K562 (cell line): Measurements from ENCODE around the gene DEDD2. TPM values are rescaled to one million over a fixed set of nuclear protein-coding genes. Genes with fewer than 3 reads are reported as not detected.

Source experiments
- ADNP ChIP-seq: fragments of 200-800 bp; sonication (Bioruptor generic); IDR thresholded peaks from 2 replicates; pipeline ENCODE4 v1.6.1; 2016; ENCODE audit warnings: missing genetic modification characterization, missing compliant biosample characterization
- BCOR ChIP-seq: fragments of 450-650 bp; IDR thresholded peaks from 2 replicates; pipeline ENCODE4 v1.6.1; 2016
- CC2D1A ChIP-seq: fragments of 450-650 bp; IDR thresholded peaks from 2 replicates; pipeline ENCODE4 v1.6.1; 2017; ENCODE audit warnings: mild to moderate bottlenecking
- ETS1 ChIP-seq: conservative IDR thresholded peaks from 2 replicates; pipeline ENCODE4 v1.6.1; 2011; ENCODE audit warnings: low read depth, mild to moderate bottlenecking, low read length; ENCODE audit not compliant: control insufficient read depth
- EWSR1 ChIP-seq: fragments of 450-650 bp; IDR thresholded peaks from 2 replicates; pipeline ENCODE4 v1.6.1; 2018; ENCODE audit warnings: borderline replicate concordance, mild to moderate bottlenecking, low read depth, moderate library complexity; ENCODE audit not compliant: partially characterized antibody
- LARP7 ChIP-seq: fragments of 450-650 bp; IDR thresholded peaks from 2 replicates; pipeline ENCODE4 v1.6.1; 2016
- MITF ChIP-seq: IDR thresholded peaks from 2 replicates; pipeline ENCODE4 v1.6.1; 2014; ENCODE audit warnings: antibody characterized with exemption
- NR3C1 ChIP-seq: sonication (generic); formaldehyde crosslinking; IDR thresholded peaks from 2 replicates; pipeline ENCODE4 v1.8.1; 2022; ENCODE audit warnings: missing genetic modification reagents
- SIN3B ChIP-seq: fragments of 450-650 bp; IDR thresholded peaks from 2 replicates; pipeline ENCODE4 v1.6.1; 2017; ENCODE audit warnings: low read depth, mild to moderate bottlenecking, moderate library complexity
- YY1 ChIP-seq, 3 experiments: IDR thresholded peaks; 2 replicates each; pipeline ENCODE4 v1.6.1; 2011; ENCODE audit warnings: low read length in 2 of 3, mild to moderate bottlenecking in 2 of 3, moderate library complexity in 2 of 3, borderline replicate concordance in 1 of 3, control low read depth in 1 of 3, low read depth in 1 of 3; ENCODE audit not compliant: insufficient read depth in 3 of 3, insufficient replicate concordance in 2 of 3, control insufficient read depth in 1 of 3, insufficient read length in 1 of 3; ENCODE audit errors: extremely low read depth in 1 of 3
- ZBTB49 ChIP-seq: sonication (generic); formaldehyde crosslinking; IDR thresholded peaks from 2 replicates; pipeline ENCODE4 v1.8.0; 2022; ENCODE audit warnings: missing genetic modification reagents, mild to moderate bottlenecking, borderline replicate concordance
- ZFX ChIP-seq: sonication (generic); formaldehyde crosslinking; IDR thresholded peaks from 2 replicates; pipeline ENCODE4 v1.8.0; 2022; ENCODE audit warnings: mild to moderate bottlenecking, missing genetic modification reagents, moderate library complexity
- ZNF347 ChIP-seq: fragments of 450-650 bp; formaldehyde crosslinking; IDR thresholded peaks from 2 replicates; pipeline ENCODE4 v1.4.0; 2020; ENCODE audit warnings: low read depth, mild to moderate bottlenecking, moderate library complexity
- polyA plus RNA-seq, 8 experiments: library from polyadenylated mRNA; depleted of rRNA in 4 of 8; stranded (reverse) in 5 of 8; unstranded in 3 of 8; fragments of >200 nt; fragmentation: Nextera tagmentation in 2 of 8; fragmentation: Illumina TruSeq in 1 of 8; extraction: Ambion mirVana in 2 of 8; extraction: Trizol in 1 of 8; gene quantifications; 2 replicates each; pipeline versions ENCODE4 v1.2.1 to v1.2.3, GENCODE V29; 2011 to 2014; ENCODE audit warnings: inconsistent platforms in 1 of 8, missing spikeins in 1 of 8
- total RNA-seq, 7 experiments: library from RNA; depleted of rRNA in 6 of 7; stranded (reverse); fragments of >200 nt in 6 of 7; fragmentation: Illumina TruSeq in 2 of 7; extraction: Trizol in 2 of 7; gene quantifications; 2 replicates each; pipeline versions ENCODE4 v1.2.1 to v1.2.3, GENCODE V29; 2011 to 2021; ENCODE audit warnings: low replicate concordance in 1 of 7

DEDD2 gene
- total and polyA plus RNA-seq, 9 of the 15 experiments (the other 6 are each of a cell fraction or from before 2014, with no cell fraction given) = 4.3 to 43.0 (median 29.2) TPM

- peak; percentile 75 for TF ChIP-seq ZFX (CRISPR knock-in tag)
- no peak for TF ChIP-seq ZBTB49 (CRISPR knock-in tag)
- TF ChIP-seq ZNF347 = no peak
- peak; percentile 6; the same call in 1 of the 2 replicates for TF ChIP-seq BCOR
- TF ChIP-seq SIN3B = peak; percentile 89
- TF ChIP-seq CC2D1A = no peak
- peak; percentile 73; the same call in 1 of the 2 replicates for TF ChIP-seq ETS1
- no peak for TF ChIP-seq ADNP (tag)
- no peak for TF ChIP-seq EWSR1
- no peak for TF ChIP-seq YY1 (IDR thresholded peaks at IDR 0.05; ENCODE audit: borderline replicate concordance in 1 of 3, control insufficient read depth in 1 of 3, extremely low read depth in 1 of 3, insufficient read depth in 3 of 3, insufficient read length in 1 of 3, insufficient replicate concordance in 2 of 3, low read depth in 1 of 3, low read length in 2 of 3)
- no peak for TF ChIP-seq LARP7
- no peak for TF ChIP-seq MITF
- no peak for TF ChIP-seq NR3C1 (CRISPR knock-in tag)
These were observed 2.6 kb upstream of the DEDD2 start, which contains the start of gene ZNF526 (continued) for GRCh38 chr19:42219812-42220750.
